Measurements from ENCODE around the gene E4F1.
"Not testable (repeated sequence)": the region's sequence is repeated elsewhere in the genome, so short reads cannot be mapped to it uniquely, and the experiment has no call there.

The E4F1 gene

DNA sequence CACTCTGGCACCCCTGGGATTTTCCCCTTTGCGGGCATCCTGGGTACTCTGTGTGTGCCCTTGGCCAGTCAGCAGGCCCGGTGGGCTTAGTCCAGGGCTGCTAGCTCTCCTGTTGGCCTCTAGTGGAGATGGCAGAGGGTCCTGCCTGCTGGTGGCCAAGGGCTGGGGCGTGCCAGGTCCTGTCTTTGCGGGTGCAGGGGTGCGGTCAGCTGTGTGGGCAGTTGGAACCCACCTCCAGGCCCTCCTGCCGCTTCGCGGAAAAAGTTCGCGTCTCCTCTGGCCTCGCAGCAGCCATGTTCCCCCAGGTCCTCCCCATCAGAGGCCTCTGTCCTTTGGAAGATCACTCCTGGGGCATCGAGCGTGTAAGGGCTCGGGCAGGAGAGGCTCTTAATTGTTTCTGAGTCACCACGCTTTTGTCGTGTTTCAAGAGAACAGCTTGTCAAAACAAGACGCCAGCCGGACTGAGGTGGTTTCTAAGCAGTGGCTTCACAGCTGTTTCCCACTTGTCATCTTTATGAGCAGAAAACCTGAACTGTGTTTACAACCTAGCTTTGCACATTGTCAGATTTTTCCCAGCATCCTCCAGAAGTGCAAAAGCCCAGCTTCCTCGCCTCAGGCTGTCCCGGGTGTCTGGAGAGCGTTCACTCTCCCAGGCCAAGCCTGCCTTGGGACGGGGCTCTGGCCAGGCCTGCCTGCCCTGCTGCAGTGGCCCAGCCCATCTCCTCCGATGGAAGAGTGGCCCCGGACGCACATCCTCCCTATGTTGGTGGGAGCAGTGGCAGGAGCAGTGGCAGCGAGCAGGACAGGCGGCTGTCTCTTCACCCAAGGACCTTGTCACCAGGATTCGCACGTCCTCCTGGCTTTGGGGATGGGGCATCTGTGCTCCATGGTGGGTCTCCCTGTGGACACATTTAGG lies 7.9 kb downstream of the E4F1 start:
- no peak for DNase-seq (ENCODE audit: low spot score)

GRCh38 chr16:2232094-2232990 lies 9.0 kb downstream of the E4F1 start:
- no peak for DNase-seq (ENCODE audit: low spot score)

DNA sequence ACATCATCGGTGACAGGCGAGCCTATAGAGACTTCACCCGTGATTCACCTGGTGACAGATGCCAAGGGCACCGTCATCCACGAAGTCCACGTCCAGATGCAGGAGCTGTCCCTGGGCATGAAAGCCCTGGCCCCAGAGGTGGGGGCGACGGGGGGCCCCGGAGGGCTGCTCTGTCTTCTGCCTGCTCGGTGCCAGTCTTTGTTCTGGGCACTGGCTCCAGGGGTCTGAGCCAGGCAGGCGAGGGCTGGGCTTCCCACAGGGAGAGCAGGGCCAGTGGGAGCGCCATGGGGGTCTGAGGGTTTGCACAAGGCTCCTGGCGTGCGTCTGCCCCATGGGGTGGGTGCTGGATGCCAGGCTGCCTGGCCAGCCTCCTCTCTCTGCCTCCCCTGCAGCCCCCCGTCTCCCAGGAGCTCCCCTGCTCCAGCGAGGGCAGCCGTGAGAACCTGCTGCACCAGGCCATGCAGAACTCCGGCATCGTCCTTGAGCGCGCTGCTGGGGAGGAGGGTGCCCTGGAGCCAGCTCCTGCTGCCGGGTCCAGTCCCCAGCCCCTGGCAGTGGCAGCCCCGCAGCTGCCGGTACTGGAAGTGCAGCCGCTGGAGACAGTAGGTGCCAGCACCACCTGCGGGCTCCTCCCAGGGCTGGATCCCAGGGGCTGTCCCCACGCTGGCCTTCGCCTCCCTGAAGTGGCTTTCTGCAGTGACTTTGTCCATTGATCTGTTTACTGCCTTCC lies 9.8 kb downstream of the E4F1 start:
- no peak for DNase-seq (ENCODE audit: low spot score)

DNA sequence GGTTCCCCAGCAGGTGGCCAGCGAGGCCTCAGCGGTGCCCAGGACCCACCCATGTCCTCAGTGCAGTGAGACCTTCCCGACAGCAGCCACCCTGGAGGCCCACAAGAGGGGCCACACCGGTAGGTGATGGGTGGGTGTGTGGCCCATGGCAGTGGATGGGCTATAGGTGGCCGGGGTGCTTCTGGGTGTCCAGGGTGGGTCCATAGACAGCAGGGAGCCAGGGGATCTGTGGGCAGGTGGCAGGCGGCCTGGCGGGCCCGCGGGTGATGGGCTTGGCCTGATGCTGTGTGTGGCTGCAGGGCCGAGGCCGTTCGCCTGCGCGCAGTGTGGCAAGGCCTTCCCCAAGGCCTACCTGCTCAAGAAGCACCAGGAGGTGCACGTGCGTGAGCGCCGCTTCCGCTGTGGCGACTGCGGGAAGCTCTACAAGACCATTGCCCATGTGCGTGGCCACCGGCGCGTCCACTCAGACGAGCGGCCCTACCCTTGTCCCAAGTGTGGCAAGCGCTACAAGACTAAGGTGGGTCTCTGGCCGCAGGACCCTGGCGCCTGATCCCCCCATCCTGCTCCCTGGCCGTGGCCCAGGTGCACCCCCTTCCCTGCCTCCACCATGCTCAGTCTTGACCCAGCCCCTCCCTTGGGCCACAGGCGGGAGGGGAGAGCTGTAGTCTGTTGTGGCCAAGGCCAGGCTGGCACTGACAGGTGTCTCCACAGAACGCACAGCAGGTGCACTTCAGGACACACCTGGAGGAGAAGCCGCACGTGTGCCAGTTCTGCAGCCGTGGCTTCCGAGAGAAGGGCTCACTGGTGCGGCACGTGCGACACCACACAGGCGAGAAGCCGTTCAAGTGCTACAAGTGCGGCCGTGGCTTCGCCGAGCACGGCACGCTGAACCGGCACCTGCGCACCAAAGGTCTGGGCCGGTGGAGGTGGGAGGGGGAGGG lies 10.8 kb downstream of the E4F1 start:
- no peak for DNase-seq (ENCODE audit: low spot score)

DNA sequence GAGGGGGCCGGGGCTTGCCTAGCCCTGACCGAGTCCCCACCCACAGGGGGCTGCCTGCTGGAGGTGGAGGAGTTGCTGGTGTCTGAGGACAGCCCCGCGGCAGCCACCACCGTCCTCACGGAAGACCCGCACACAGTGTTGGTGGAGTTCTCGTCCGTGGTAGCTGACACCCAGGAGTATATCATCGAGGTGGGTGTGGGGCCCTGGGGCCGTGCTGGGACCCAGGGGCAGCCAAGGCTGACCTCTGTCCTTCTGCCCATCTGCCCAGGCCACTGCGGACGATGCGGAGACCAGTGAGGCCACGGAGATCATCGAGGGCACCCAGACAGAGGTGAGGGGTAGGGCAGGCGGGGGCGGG lies 11.4 kb downstream of the E4F1 start:
- DNase-seq (ENCODE audit: low spot score): no peak

GRCh38 chr16:2235234-2235651 lies 11.9 kb downstream of the E4F1 start:
- no peak for DNase-seq (ENCODE audit: low spot score)

GRCh38 chr16:2235695-2236336 lies 12.4 kb downstream of the E4F1 start:
- peak; percentile 27 for DNase-seq (ENCODE audit: low spot score)

DNA sequence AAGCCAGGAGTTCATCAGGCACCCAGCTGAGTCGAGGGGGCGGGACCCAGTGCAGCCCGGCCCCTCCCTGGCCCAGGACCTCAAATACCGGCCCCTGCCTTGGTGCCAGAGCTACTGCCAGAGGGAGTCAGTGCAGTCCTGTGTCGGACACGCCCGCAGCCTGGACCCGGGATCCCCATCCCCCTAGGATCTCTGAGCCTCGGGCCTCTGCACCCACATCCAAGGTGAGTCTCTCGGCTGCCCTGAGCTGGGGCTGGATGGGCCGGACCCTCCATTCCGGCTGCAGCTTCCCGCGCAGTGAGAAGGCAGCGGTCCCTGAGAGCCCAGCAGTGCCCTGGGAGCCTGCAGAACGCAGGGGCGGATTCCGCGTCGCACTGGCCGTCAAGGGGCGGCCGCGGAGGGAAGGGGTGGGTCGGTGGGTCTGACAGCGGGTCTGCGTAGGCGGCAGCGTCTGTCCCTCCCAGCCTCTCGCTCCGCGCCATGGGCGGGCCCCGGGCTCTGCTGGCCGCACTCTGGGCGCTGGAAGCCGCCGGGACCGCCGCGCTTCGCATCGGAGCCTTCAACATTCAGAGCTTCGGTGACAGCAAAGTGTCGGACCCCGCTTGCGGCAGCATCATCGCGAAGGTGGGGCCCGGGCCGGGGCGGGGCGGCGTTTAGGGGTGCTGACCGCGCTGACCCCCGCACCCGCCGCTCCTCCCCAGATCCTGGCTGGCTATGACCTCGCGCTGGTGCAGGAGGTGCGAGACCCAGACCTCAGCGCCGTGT lies 13.1 kb downstream of the E4F1 start, which contains the start of gene DNASE1L2:
Gene DNASE1L2, plus strand, starts transcription at position 108 of the 765 bp plus-strand sequence. Its CDS starts 373 bp downstream, at position 481.
- peak; percentile 46 for DNase-seq (ENCODE audit: low spot score)

DNA sequence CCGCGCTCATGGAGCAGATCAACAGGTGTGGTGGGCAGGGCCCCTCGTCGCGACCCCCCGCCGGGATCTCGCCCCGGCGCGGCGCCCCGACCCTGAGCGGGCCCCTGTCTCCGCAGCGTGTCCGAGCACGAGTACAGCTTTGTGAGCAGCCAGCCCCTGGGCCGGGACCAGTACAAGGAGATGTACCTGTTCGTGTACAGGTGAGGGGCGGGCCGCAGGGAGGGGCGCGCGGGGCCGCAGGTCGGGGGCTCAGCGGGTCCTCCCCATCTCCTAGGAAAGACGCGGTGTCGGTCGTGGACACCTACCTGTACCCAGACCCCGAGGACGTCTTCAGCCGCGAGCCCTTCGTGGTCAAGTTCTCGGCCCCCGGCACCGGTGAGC lies 13.7 kb downstream of the E4F1 start:
- DNase-seq (ENCODE audit: low spot score): no peak

DNA sequence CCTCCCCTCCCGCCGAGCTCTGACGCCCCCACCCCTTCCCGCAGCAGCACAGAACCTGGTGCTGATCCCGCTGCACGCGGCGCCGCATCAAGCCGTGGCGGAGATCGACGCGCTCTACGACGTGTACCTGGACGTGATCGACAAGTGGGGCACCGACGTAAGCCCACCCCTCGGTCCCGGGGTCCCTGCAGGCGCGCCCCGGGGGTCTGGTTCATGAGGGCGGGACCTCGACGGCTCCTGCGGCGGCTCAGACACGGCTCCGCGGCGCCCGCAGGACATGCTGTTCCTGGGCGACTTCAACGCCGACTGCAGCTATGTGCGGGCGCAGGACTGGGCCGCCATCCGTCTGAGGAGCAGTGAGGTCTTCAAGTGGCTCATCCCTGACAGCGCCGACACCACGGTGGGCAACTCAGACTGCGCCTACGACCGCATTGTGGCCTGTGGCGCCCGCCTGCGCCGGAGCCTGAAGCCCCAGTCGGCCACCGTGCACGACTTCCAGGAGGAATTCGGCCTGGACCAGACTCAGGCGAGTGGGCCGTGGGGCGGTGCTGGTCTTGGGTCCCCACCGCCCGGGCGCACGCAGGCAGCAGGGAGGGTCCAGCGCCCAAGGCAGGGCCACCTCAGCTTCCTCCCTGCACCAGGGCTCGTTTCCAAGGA lies 14.2 kb downstream of the E4F1 start:
- DNase-seq (ENCODE audit: low spot score): no peak

- no peak for DNase-seq (ENCODE audit: low spot score)
Observed at GRCh38 chr16:2238150-2238837, 14.9 kb downstream of the E4F1 start.

GRCh38 chr16:2238838-2239675 lies 15.7 kb downstream of the E4F1 start:
- peak; percentile 28 for DNase-seq (ENCODE audit: low spot score)

DNA sequence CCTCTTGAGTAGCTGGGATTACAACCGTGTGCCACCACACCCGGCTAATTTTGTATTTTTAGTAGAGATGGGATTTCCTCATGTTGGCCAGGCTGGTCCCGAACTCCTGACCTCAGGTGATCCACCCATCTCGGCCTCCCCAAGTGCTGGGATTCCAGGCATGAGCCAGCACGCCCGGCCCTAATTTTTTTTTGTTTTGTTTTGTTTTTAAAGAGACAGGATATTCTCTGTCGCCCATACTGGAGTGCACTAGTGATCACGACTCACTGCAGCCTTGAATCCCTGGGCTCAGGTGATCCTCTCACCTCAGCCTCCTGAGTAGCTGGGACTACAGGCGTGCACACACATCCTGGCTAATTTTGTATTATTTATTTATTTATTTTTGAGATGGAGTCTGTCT lies 16.9 kb downstream of the E4F1 start:
- not testable (repeated sequence) for DNase-seq (ENCODE audit: low spot score)

DNA sequence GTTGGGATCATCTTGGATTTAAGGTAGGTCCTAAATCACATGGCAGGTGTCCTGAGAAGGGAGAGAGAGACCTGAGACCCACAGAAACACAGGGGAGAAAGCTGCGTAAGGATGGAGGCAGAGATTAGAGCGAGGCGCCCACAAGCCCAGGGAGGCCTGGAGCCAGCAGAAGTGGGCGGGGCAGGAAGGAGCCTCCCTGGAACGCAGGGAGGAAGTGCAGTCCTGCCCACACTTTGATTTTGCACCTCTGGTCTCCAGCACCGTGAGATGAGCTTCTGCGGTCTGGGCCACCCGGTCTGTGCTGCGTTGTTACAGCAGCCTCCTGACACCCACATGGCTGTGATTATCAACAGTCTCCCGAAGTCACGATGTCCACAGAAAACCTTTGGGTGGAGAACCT lies 19.2 kb downstream of the E4F1 start:
- DNase-seq (ENCODE audit: low spot score): no peak

GRCh38 chr16:2243031-2243528 lies 19.7 kb downstream of the E4F1 start:
- no peak for DNase-seq (ENCODE audit: low spot score)

- no peak for DNase-seq (ENCODE audit: low spot score)
Observed at GRCh38 chr16:2243781-2244180, 20.4 kb downstream of the E4F1 start.

DNA sequence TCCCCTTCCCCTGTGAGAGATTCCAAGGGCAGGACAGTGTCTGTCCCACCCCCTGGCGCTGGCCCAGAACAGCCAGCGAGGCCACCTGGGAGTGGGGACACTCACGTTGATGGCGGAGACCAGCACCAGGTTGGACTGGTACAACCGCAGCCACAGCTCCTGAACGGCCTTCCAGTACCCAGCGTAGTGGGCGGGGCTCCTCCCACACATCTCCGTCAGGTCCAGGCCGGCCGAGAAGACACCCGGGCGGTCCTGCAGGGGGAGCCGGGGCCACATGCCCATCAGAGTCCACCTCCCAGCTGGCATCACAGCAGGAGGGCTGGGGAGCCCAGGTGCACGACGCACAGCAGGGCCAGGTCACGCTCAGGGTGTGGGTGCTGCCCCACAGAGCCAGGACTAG lies 20.9 kb downstream of the E4F1 start:
- no peak for DNase-seq (ENCODE audit: low spot score)
